HFFc6 (cell line): Measurements from ENCODE around the gene MARCHF6. TPM values are rescaled to one million over a fixed set of nuclear protein-coding genes. Genes with fewer than 3 reads are reported as not detected.
A peak's percentile ranks its signal among the peaks of the same experiment; 100 is the strongest.

ENCODE experiments used
- DNase-seq: peaks from one replicate; pipeline ENCODE4 v3.0.0-alpha.2; 2018
- H3K27ac Mint-ChIP-seq: 2 replicates; pipeline ENCODE4 v1.8.0; 2020; ENCODE audit warnings: mild to moderate bottlenecking, mixed read lengths
- H3K27me3 Mint-ChIP-seq: 2 replicates; pipeline ENCODE4 v1.8.0; 2021; ENCODE audit warnings: mild to moderate bottlenecking, moderate library complexity, mixed read lengths; ENCODE audit not compliant: insufficient read depth
- H3K36me3 Mint-ChIP-seq: 2 replicates; pipeline ENCODE4 v1.8.0; 2021; ENCODE audit warnings: low read depth, mixed read lengths
- H3K4me1 Mint-ChIP-seq: 2 replicates; pipeline ENCODE4 v1.8.0; 2020; ENCODE audit warnings: low read depth, mixed read lengths
- H3K4me3 Mint-ChIP-seq: 2 replicates; pipeline ENCODE4 v1.8.0; 2020; ENCODE audit warnings: mild to moderate bottlenecking, moderate library complexity, mixed read lengths
- H3K9me3 Mint-ChIP-seq: 2 replicates; pipeline ENCODE4 v1.8.0; 2020; ENCODE audit warnings: mild to moderate bottlenecking, mixed read lengths
- CTCF ChIP-seq: fragments of 200-600 bp; sonication (generic); IDR thresholded peaks from 2 replicates; pipeline ENCODE4 v1.5.0; 2021; ENCODE audit warnings: antibody characterized with exemption, mild to moderate bottlenecking
- total RNA-seq, 6 experiments: library from RNA; stranded (reverse); fragmentation: NEBNext Ultra II Directional; extraction: Animal tissue kit (Norgen Biotek cat#: 25700); gene quantifications; 2 replicates in 1 of 6; 3 replicates in 5 of 6; pipeline ENCODE4 v1.2.3, GENCODE V29; 2021

Gene MARCHF6
- total RNA-seq, 6 experiments from 2014 or later, result 129 to 194 (median 156) TPM

- no peaks in the 10 kb centered on the region for H3K9me3 Mint-ChIP-seq
- TF ChIP-seq CTCF, result no peak
- no peak overlapping the region for H3K4me3 Mint-ChIP-seq
- peaks cover 34% of the 10 kb centered on the region for H3K4me1 Mint-ChIP-seq
- H3K27me3 Mint-ChIP-seq, result peaks cover 4% of the 10 kb centered on the region; the same call in 1 of the 2 replicates
- H3K27ac Mint-ChIP-seq, result no peak overlapping the region
- DNase-seq, result no peak
- H3K36me3 Mint-ChIP-seq, result peaks cover 29% of the 10 kb centered on the region
Observed at GRCh38 chr5:10396552-10396951, 43.1 kb downstream of the MARCHF6 start.

- no peak for DNase-seq
- Mint-ChIP-seq H3K36me3 (peaks cover 33% of the 10 kb centered on the region), H3K27me3 (0 out of 2 replicates have a peak, but pooled peaks cover 1% of the 10 kb centered on the region), H3K27ac (no peak overlapping the region), H3K9me3 (no peaks in the 10 kb centered on the region), H3K4me1 (peaks cover 16% of the 10 kb centered on the region; the same call in 1 of the 2 replicates), H3K4me3 (no peak overlapping the region)
- TF ChIP-seq CTCF, result no peak
Observed at GRCh38 chr5:10399839-10400238, 46.3 kb downstream of the MARCHF6 start.

GRCh38 chr5:10400411-10400810 lies 46.9 kb downstream of the MARCHF6 start:
- H3K4me1 Mint-ChIP-seq, result peaks cover 16% of the 10 kb centered on the region; the same call in 1 of the 2 replicates
- no peaks in the 10 kb centered on the region for H3K9me3 Mint-ChIP-seq
- peaks cover 33% of the 10 kb centered on the region for H3K36me3 Mint-ChIP-seq
- no peak for DNase-seq
- H3K27ac Mint-ChIP-seq, result peak overlapping the region; percentile 16; the same call in 1 of the 2 replicates
- H3K4me3 Mint-ChIP-seq, result no peak overlapping the region
- no peak for TF ChIP-seq CTCF
- 0 out of 2 replicates have a peak, but pooled peaks cover 1% of the 10 kb centered on the region for H3K27me3 Mint-ChIP-seq

- H3K9me3 Mint-ChIP-seq, result no peaks in the 10 kb centered on the region
- H3K27ac Mint-ChIP-seq, result peak overlapping the region; percentile 42; the same call in 1 of the 2 replicates
- H3K4me1 Mint-ChIP-seq, result peaks cover 16% of the 10 kb centered on the region; the same call in 1 of the 2 replicates
- no peak for DNase-seq
- H3K27me3 Mint-ChIP-seq, result 0 out of 2 replicates have a peak, but pooled peaks cover 1% of the 10 kb centered on the region
- H3K4me3 Mint-ChIP-seq, result no peak overlapping the region
- peaks cover 29% of the 10 kb centered on the region for H3K36me3 Mint-ChIP-seq
- TF ChIP-seq CTCF, result no peak
Observed at GRCh38 chr5:10400831-10401230, 47.3 kb downstream of the MARCHF6 start.

GRCh38 chr5:10401498-10401897 lies 48.0 kb downstream of the MARCHF6 start:
- Mint-ChIP-seq H3K27ac (no peak overlapping the region; the same call in 1 of the 2 replicates), H3K4me3 (no peak overlapping the region), H3K9me3 (no peaks in the 10 kb centered on the region), H3K27me3 (0 out of 2 replicates have a peak, but pooled peaks cover 1% of the 10 kb centered on the region), H3K36me3 (peaks cover 29% of the 10 kb centered on the region), H3K4me1 (peaks cover 16% of the 10 kb centered on the region; the same call in 1 of the 2 replicates)
- DNase-seq, result no peak
- TF ChIP-seq CTCF, result no peak

Other genes starting within 250 kb of the MARCHF6 start
- gene ATPSCKMT, start 103.8 kb upstream of the MARCHF6 start, total RNA-seq, result 10 to 100 TPM; 16.3 to 26.2 (median 18.8) TPM
- 100 to 1,000 TPM; 274 to 362 (median 330) TPM for gene CCT5, start 103.4 kb upstream of the MARCHF6 start, total RNA-seq
- gene CMBL, start 45.8 kb upstream of the MARCHF6 start, total RNA-seq, result 10 to 100 TPM; 30.2 to 39.0 (median 38.0) TPM
- under 1 TPM; 0.38 to 0.68 (median 0.47) TPM for gene ROPN1L, start 88.2 kb downstream of the MARCHF6 start, total RNA-seq
- gene ANKRD33B, start 210.4 kb downstream of the MARCHF6 start, total RNA-seq, result 10 to 100 TPM in 4 of 6 experiments, 1 to 10 TPM in 2; 6.3 to 13.2 (median 11.9) TPM